Hematopoietic multipotent progenitor cell treated with erythropoietin and hydrocortisone succinate and interleukin-3 and kit ligand, for 6 days (in vitro differentiated cells): ENCODE results near the gene FAM13A.
A peak's percentile ranks its signal among the peaks of the same experiment; 100 is the strongest.

ENCODE experiments used
- DNase-seq: peaks from one replicate; pipeline ENCODE4 v3.0.0-alpha.2; 2015

The FAM13A gene

DNA sequence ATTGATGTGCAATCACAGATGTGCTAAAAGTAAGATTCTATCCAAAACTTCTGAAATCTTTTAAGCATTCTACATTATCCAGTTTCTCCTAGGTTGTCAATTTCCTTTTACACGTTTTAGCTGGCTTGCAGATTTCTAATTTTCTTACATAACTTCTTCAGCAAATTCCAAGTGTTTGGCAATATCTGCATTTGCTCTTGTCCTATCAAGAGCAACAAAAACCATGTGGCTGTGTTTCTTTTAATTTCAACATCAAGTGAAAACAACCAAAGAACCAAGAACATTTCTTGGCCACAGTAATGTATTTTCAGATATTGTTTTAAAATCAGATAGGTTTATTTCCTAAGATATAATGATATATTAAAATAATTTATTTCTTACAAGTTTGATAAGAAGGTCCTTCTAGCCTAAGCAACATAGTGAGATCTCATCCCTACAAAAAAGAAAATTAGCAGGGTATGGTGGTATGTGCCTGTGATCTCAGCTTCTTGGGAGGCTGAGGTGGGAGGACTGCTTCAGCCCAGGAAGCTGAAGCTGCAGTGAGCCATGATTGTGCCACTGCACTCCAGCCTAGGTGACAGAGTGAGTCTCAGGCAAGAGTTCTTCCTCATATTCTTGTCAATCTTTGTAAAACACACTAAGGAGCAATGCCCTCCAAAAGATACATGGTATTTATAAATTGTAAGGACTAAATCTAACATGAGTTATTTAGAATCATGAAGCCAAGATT lies 228.0 kb downstream of the FAM13A start:
- no peak for DNase-seq

DNA sequence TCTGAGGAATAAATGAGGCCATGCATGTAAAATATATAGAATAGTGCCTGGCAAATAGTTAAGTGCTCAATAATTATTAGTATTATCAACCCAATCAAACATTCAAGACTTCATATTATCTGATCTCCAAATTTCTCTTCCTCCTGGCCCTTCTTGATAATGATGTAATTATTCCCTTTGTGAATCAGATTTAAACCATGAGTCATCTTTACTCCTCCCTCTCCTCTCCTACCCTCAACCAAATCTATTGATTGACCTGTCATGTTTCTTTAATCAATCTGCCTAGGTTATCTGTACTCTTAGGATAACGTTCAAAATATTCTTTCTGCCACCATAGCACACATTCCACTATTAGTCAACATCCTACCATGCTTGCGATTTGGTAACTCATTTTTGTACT lies 229.5 kb downstream of the FAM13A start:
- DNase-seq, result no peak

DNA sequence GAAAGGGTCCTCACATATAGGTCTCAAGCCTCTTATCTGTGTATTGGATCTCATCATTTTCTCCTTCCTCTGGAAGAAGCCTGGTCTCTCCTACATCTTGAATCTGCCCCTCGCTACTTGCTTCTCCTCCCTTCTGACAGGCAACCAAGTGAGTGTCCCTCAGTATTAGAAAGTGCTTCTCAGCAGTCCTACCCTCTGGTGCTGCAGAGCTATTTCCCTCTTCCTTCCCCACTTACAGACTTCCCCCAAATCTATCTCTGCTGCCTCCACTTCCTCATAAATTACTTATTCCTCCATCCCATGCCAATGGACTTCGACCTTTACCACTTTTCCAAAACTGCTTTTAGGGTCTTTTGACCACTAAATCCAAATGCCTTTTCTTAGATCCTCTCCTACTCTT lies 230.2 kb downstream of the FAM13A start:
- no peak for DNase-seq

DNA sequence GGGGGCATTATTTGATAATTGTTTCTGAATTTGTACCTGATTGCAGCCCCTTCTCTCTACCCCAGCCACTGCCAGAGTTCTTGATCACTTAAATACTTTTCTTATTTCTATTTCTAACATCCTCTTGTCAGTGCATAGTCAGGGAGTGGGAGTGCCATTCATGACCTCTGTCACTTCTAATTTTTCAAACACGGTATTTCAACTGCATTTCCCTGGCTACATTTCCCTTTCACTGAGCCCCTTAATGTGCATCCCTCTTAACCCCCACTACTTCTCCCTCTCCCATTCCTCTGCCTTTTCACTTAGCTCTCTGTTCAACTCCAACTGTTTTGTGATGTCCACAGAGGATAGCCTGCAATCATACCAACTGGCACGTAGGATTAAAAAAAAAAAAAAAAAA lies 231.1 kb downstream of the FAM13A start:
- DNase-seq, result no peak

DNA sequence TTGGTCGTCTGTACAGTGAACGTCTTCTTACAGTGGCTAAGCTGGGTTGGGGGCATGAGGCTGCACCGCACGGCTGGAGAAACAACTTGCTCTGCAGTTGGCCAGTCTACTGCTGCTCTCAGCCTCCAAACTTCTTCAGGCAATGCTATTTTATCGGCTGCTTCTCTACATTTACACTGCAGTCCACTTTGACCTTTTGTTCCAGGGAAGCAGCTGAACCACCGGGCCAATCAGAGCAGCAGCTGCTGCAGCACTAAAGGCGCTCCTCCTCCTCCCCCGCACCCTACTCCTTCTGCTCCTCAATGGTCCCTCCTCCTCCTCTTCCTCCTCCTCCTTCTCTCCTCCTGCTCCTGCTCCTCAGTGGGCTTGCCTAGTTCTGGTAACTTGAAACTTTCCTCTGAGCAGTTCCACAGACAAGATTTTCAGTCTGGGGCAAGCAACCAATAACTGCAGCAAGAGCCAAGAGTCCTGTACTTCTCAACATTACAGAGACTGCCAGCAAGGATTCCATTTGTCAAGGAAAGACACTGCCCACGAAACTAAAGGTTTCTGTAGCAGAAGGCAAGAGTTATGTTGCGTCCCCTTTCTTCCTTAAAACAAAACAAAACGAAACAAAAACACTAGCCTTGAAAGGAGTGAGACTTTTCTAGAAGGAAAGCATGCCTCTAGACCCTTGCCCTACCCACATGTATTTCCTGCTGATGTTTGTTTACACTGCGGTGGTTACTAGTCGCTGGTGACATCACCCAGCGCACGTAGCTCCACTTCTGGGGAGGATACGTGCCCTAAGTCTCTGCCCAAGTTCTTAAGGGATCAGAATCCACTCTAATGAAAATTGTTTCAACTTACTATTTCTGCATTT lies 233.7 kb downstream of the FAM13A start:
- DNase-seq, result peak; percentile 91

DNA sequence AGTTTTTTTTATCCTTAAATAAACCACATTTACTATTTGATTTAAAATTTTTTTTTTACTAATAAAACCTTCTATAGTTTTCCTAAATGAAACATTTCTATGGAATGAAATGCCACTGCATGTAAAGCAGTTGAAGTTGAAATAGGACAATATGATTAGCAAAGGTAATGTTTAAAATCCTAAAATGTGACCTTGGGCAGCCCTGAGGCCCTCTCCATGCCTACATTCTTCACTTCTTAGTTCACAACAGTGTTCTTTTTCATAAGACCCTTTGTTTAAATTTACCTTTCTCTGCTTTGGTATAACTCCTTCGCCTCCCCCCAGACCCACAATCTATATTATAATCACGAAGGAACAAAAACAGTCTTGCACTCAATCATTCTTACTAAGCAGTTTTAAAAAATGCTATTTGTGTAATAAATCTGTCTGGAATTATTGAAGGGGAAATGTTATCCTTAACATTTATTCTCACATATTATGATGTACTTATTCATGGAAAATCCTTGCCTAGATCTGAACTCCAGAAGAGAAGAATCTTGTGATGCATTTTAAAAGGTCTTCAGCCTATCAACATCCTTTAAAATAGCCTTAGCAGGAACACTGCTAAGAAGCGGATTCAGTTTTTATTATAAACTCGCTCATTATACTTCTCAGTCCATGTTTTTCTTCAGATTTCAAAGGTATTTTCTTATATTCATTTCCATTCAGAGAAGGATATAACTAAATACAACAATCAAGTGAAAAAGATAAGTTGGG lies 234.8 kb downstream of the FAM13A start:
- DNase-seq, result no peak

DNA sequence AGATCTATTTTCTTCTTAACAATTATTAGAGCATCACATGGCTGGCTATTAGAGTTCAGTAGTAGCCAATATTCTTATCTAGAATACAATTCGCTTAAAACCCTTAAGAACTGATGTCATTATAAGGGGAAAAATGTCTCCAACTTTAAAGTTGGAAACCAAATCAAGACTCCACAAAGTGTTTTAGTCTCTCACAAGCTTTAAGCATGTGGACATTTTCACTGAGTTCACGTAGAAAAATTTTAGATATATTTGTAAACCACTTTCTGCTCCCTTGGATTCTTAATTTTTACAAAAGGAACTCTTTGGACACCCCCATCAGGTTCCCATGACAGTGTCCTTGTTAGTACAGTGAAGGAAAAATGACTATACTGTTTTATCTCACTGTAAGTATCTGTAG lies 235.5 kb downstream of the FAM13A start:
- DNase-seq, result no peak

DNA sequence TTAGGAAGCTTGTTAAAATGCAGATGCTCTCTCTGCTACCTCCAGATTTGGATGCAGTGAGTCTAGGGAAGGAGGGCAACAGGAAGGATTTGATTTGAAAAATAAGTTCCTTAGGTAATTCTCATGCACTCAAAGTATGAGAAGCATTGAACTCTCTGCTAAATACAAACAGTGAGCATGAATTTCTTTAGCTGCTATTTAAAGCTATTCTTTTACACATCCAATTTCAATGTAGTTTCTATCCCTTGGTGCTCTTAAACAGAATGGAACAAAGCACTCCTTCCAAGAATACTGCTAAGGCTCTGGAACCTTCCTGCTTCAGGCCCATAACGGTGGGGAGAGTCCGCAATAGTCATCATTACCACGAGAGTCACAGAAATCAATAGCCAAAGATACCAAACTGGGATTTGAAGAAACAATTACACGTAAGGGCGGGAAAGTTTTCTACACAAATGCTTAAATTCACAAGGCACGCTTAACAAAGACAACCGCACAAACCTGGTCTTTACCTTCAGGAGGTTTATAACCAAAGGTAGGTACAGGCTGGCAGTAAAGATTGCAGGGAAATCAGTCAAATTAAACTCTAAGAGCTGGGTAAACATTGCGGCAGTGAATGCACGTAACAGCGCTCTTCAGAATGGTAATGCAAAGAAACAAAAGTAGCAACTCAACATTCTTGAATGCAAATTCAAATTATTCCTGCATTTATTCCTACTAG lies 236.1 kb downstream of the FAM13A start:
- no peak for DNase-seq

DNA sequence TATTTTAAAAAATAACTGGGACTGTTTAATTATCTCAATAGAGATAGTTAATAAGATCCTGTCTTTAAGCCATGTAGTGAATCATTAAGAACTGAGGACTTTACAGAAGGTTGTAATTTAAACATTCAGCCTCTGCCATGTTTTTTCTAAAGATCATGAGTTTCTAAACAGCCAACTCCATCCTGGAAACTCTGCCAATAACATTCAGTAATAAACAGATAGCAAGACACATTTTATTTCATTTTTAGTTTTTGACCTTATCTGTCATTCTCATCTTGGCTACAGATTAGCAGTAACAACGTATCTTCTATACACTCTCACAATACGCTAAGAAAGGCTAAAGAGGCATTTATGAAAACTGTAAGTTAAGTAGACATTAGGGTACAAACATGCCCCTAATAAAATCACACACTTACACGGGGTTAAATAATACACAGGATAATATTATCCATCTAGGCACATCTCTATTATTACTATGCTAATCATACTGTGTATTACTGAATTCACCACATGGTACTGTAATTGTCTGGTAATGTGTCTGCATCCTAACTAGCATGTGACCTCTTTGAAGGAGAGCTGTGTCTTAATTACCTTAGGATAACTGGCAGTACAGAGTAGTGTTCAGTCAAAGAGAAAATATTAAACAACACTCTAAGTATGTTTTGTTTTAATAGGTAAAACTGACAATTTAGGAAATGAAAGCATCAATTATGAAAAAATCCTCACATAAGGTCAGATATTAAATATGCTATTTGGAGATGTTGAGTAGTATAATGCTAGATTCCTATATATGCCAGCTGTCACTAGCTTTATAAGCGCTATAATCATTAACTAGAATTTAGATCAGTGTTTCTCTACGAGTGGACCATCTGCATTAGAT lies 236.9 kb downstream of the FAM13A start:
- DNase-seq, result no peak

DNA sequence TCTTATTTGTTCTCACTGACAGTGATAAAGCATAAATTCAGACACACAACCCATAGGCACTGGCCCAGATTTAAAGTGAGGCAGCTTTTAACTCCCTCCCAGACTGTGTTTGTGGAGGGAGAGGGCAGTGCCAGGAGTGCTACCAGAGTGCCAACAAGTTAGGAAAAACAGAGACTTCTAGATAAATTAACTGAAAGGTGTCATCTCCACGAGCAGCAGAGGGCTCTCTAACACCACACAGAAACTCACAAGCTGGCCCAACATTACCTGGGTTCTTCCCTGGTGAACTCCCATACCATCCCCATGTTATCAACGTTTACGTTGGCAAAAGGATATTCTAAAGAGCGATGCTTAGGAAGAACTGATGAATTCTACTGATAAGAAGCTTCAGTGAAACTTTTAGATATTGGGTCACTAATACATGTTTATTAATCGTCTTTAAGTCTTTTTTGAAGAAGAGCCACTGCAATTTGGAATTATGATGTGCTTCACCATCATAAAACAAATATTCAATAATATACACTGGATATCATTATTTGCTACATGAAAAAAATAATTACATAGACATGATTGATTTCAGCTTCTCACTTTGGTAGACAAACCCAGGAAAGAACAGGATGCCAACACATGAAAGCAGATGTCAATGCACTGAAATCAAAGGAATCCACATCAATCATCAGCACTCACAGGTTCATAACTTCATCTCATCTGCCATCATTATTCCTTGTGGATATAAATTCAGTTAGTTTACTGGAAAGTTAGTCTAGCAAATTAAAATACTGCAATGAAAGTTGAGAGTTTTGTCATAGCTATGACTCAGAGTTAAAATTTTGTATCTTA lies 238.1 kb downstream of the FAM13A start:
- peak; percentile 68 for DNase-seq

DNA sequence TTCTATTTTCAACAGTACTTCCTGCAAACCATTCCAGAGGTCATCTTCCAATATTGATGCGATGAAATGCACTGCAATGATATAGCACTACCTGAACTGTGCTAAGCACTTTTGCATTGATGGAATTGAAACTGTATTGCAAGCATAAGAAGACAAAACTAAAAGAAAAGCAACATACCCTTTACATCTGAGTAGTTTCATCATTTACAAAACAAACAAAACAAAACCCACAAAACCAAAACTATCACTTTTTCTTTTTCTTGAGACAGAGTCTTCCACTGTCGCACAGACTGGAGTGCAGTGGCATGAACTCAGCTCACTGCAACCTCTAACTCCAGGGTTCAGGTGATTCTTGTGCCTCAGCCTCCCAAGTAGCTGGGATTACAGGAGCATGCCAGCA lies 239.2 kb downstream of the FAM13A start:
- DNase-seq, result no peak

DNA sequence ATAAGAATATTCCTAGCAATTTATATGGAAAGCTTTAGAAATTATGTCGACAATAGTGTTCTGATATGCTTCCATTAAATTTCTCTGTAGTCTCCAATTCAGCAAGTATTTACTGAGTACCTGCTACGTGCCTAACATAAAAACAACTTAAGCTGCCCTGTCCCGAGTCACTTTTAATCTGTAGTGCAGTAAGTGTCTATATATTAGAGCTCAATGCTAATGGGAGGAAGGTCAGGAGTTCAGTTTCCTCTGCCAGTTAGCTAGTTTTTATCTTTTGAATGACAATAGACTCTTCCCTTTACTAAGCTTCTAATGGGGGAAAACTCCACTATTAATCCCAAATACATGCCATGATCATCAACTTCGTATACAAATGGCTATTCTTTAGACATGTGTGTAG lies 240.6 kb downstream of the FAM13A start:
- DNase-seq, result no peak

DNA sequence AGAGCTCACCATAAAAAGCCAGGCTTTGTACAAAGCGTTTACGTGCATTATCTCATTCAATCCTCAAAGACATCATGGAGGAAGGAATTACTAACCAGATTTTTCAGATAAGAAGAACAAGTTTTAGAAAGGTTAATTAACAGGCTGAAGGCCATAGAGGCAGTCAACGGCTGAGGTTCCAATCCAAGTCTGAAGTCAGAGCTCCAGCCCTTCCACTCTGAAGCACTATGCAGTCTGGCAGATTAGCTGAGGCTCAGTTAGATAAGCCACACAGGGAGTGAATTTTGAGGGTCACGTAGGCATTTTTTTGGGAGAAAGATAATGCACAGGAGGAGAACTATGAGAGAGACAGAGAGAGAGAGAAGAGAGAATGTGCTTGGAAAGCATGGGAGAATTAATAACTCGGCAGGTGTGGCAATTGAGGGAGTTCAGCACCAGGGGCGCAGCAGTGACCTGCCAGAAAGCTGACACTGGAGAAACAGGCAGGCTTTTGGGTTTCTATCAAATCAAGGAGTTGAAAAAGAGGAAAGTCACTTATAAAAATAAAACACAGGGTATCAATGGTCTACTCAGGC lies 242.9 kb downstream of the FAM13A start:
- DNase-seq, result no peak

DNA sequence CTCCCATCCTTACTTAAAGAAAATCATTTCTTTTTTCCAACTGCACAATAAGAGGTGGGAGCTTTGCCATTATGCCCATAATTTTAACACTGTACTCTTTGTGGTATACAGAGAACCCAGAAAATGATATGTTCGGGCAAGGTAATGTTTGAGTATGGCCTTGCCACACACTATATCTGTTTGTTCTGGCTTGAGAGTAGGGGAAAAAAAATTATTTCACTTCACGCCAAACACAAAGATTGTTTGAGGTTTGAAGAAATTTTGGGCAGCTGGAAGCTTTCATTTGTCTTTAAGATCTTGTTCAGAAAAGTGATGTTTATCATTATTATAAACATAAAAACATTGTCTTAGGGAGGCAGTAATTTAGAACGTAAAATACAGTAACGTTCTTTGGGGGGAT lies 244.0 kb downstream of the FAM13A start:
- no peak for DNase-seq

DNA sequence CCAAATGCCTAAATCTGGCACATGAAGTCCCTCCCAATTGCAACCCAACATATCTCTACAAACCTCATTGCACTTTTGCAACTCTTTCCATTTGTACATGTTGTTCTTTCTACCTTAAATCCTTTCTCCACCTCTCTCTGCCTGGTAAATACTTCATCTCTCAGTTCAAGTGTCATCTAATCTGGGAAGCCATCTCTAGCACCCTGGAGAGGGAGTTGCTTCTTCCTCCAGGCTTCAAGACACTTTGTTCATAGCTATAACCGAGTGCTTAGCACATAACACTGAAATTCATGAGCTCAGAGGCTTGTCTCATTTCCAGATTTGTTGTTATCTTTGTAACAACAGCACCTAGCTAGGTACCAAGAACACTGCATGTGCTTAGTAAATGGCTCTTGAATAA lies 244.6 kb downstream of the FAM13A start:
- no peak for DNase-seq

DNA sequence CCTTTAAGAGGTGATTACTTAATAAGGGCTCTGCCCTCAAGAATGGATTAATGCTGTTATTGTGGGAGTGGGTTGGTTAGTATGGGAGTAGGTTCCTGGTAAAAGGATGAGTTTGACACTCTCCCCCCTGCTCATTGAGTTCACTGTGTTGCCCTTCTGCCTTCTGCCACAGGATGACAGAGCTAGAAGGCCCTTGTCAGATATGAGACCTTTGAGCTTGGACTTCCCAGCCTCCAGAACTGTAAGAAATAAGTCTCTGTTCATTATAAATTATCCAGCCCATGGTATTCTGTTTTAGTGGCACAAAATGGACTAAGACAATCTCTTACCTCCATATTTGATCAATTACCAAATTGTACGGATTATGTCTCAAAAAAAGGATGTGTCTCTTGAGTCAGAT lies 245.1 kb downstream of the FAM13A start:
- no peak for DNase-seq

DNA sequence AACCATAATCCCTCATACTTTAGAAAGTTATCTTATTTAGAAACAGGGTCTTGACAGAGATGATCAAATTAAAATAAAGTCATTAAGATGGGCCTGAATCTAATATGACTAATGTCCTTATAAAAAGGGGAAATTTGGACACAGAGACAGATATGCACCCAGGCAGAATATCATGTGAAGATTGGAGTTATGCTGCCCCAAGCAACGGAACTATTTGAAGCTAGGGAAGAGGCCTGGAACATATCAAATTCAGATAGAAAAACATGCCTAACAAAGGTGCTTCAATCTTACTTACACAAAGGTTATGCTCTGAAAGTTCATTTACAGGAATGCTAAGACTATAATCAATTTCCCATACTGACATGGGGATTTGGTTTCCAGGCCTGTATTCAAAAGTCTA lies 246.7 kb downstream of the FAM13A start:
- DNase-seq, result no peak

DNA sequence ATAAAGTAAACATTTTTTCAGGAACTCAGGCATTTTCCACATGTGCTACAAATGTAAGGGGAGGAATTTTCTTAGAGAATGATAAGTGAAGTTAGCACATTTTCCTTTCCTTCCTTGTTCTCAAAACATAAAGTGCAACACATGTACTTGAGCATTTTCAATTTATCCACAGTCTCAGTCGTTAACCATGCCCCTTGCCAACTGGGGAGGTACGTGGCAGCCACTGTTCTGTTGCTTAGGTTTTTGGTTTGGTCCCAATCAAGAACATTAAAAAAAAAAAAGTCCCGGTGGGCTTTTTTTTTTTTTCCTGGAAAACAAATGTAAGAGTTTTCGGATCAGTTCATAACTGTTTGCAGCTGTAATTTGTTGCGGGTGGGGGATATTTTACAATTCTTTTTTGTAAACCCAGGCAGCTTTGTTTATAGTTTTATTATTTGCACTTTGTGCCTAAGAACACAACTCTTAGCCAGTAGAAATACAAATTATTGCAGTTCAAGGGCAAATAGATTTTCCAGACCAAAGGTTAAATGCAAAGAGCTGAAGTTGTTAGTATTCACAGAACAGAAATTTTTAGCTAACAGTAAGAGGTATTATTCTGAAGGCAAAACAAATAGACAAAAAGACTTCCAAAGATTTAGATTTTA lies 247.3 kb downstream of the FAM13A start:
- no peak for DNase-seq

DNA sequence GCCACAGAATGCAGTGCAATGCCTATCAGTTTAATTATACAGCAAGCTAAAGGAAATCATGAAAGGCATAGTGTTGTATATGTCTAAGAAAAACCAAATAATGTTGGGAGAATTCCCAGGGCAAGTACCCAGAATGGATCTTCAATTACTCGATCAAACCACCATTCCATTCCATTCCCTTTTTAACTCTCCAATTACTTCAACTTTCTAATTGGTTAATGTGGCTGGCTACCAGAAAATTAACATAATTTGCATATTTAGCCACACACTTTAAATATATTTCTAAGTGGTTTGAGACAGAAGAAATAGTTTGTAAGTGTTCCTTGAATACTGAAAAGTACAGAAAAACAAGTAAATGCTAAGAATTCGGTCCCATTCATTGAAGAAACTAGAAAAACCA lies 247.9 kb downstream of the FAM13A start:
- DNase-seq, result no peak

DNA sequence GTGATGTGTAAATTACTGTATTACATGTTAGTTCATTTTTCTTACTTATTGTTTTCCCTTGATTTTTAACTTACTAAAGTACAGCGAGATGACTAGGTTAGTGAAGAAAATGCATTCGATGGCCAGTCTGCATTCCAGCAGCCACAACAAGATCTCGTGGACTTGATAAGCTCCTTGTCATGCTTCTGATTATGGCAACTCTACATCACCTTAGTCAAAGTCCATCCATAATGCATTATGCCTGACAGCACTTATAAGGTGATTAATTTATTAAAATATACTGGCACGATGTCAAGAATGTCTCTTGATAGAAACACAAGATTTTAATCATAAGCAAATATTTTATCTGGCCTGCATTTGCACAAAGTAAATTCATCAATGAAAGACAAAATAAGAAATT lies 249.5 kb downstream of the FAM13A start:
- no peak for DNase-seq
